OCI-LY7 (cell line): ENCODE results near the gene BEND4.
"Not testable (repeated sequence)": the region's sequence is repeated elsewhere in the genome, so short reads cannot be mapped to it uniquely, and the experiment has no call there.

Experiments used
- EZH2phosphoT487 ChIP-seq: fragments of 200-600 bp; sonication (generic); IDR thresholded peaks from 2 replicates; pipeline ENCODE4 v1.6.1; 2018; ENCODE audit warnings: low read depth, borderline replicate concordance, mild to moderate bottlenecking, mixed run types, antibody characterized with exemption, low read length, moderate library complexity, mixed read lengths
- TF ChIP-seq, protein P1 (sequence below): fragments of 200-600 bp; sonication (generic); conservative IDR thresholded peaks from 2 replicates; pipeline ENCODE4 v1.5.1; 2014; ENCODE audit warnings: mild to moderate bottlenecking, antibody characterized with exemption, low read length, moderate library complexity, mixed read lengths

GRCh38 chr4:42166186-42166585 is 13.7 kb upstream of the BEND4 start:
- TF ChIP-seq, protein P1, sequence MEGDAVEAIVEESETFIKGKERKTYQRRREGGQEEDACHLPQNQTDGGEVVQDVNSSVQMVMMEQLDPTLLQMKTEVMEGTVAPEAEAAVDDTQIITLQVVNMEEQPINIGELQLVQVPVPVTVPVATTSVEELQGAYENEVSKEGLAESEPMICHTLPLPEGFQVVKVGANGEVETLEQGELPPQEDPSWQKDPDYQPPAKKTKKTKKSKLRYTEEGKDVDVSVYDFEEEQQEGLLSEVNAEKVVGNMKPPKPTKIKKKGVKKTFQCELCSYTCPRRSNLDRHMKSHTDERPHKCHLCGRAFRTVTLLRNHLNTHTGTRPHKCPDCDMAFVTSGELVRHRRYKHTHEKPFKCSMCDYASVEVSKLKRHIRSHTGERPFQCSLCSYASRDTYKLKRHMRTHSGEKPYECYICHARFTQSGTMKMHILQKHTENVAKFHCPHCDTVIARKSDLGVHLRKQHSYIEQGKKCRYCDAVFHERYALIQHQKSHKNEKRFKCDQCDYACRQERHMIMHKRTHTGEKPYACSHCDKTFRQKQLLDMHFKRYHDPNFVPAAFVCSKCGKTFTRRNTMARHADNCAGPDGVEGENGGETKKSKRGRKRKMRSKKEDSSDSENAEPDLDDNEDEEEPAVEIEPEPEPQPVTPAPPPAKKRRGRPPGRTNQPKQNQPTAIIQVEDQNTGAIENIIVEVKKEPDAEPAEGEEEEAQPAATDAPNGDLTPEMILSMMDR = not testable (repeated sequence)
- not testable (repeated sequence) for TF ChIP-seq EZH2phosphoT487
